Activated T-cell treated with anti-CD3 and anti-CD28 coated beads for 1 hour (primary cell): ENCODE results near the gene ESR1.

Experiments used
- DNase-seq: peaks from one replicate; pipeline ENCODE4 v3.0.0-alpha.2; 2020; ENCODE audit warnings: low read depth

The ESR1 gene

DNA sequence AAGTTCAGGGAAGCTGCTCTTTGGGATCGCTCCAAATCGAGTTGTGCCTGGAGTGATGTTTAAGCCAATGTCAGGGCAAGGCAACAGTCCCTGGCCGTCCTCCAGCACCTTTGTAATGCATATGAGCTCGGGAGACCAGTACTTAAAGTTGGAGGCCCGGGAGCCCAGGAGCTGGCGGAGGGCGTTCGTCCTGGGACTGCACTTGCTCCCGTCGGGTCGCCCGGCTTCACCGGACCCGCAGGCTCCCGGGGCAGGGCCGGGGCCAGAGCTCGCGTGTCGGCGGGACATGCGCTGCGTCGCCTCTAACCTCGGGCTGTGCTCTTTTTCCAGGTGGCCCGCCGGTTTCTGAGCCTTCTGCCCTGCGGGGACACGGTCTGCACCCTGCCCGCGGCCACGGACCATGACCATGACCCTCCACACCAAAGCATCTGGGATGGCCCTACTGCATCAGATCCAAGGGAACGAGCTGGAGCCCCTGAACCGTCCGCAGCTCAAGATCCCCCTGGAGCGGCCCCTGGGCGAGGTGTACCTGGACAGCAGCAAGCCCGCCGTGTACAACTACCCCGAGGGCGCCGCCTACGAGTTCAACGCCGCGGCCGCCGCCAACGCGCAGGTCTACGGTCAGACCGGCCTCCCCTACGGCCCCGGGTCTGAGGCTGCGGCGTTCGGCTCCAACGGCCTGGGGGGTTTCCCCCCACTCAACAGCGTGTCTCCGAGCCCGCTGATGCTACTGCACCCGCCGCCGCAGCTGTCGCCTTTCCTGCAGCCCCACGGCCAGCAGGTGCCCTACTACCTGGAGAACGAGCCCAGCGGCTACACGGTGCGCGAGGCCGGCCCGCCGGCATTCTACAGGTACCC is at the start of gene ESR1:
ESR1 (plus strand) TSS at position 170 of the 858 bp plus-strand sequence; CDS start at position 401, 231 bp downstream.
- no peak for DNase-seq

DNA sequence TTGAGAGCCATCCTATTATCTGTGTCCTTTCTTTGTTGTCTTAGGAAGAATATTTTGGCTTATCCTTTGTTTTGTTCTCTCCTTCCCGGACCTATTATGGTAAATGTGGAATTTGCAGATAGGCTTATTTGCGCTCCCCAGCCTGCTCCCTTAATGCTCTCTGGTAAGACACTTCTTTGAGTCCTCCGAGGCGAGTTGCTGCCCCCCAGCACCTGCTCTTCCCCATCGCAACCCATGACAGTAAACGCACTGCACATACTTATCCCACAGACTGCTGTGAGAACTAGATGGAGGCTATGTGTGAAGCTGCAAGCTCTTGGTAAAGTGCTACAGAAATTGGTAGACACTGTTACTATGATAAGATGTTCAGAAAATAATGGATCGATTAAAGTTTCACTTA is 47.0 kb upstream of the ESR1 start:
- no peak for DNase-seq

DNA sequence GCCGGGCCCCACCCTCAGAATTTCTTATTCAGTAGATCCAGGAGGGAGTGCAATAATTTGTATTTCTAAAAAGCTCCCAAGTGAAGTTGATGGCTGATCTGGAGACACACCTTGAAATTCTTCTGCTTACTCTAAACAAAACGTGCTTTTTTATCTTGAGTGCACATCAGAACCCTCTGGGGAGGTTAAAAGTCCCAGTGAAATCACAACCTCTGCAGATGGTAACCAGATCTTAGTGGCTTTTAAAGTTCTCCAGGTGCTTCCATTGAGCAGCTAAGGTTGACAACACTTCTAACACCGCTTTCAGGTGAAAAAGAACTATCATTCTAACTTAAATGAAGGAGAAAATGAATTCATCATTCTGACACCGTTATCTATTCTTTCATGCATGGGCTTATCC is 45.6 kb upstream of the ESR1 start:
- no peak for DNase-seq

DNA sequence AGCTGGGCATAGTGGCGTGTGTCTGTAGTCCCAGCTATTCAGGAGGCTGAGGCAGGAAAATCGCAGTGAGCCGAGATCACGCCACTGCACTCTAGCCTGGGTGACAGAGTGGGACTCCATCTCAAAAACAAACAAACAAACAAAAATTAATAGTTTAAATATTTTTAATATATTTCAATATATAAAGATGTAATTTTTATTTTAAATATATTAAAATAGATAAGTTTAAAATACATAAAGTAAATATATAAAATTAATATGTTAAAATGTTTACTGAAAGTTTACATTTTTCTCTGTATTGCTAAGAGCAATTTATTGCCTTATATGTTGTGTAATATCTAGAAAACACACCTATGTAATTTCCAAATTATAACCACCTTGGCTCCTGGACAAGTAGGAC is 44.7 kb upstream of the ESR1 start:
- DNase-seq = no peak

DNA sequence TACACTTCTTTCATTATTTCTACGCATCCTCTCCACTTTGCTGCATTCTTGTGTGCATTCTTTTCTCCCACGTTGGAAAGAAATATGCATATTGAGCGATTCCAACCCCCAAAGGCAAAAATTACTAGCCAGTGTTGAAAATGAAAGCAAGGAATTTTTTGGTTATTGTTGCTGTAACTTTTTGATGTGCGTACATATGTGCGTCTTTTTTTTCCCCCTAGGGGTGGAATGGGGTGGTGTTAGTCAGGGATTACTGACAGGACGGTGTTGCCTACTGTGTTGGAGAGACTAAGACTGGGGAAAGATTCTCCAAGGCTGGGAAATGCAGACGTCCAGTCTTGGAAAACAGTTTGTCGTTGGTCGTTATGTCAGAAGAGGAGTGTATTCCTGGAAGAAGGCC is 44.2 kb upstream of the ESR1 start:
- DNase-seq = no peak

DNA sequence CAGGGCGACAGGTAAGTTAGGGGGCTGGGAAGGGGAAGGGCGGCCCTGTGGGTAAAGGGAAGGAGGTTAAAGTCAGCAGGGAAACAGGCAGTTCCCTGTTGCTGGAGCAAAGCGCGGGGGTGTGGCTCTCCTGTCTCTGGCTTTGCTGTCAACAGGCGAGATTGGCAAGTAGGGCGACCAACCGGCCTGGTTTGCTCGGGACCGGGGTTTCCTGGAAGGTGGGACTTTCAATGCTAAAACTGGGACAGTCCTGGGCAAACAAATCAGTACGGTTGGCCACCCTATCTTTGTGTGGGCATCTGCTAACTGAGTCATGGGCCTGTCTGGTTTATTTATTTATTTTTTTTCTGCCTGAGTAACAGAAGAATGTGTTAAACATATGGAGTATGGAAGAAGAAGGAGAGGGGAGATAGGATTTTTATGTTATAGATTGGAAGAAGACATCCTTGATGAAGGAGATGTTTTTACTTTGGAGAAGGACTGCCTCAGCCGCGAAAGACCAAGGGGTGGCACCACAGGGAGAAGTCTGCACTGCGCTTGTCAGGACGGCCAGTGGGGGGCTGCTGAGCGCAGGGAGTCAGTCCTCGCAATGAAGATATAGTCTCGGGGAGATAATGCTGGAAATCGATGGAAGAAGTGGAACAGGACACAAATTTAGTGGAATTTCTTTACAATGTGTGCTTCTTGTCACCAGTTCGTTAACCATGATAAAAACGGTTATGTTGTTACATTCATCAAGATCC is 43.4 kb upstream of the ESR1 start:
- peak; percentile 14 for DNase-seq

DNA sequence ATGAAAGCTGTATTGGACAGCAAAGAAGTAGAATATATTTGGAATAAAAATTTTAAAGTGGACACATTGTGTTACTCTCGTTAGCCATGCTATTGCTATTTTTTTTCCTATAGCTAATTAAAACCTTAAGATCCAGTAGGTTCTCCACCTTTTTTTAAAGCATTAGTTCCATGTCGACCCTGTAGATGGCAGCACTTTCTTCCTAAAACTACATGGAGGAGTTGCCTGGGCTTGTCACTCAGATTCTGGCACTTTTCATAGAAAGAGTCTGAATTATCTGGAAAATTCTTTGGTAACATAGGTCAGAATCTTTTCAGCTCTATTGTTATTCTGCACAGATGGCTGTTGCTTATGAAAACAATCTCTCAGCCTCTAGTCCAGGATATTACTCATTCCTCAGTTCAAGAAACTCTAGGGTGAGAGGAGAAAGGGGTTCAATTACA is 42.0 kb upstream of the ESR1 start:
- DNase-seq = no peak

DNA sequence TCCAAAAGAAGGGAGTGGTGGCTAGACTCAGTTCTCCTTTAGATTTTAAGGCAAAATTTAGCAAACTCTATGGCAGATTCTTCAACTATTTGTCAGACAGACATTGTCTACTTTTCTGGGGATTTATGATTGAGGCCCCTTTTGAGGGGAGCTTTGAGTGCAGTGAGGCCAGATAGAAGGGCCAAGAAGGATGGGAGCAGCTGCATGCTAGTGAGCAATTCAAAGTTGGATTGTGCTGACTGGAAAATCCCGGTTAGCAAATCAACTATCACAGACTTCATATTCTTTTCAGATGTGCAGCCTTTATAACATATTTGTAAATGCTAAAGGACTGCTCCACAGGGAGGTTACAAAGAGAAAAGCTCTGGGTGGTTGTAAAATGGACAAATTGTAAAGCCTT is 35.0 kb upstream of the ESR1 start:
- no peak for DNase-seq

DNA sequence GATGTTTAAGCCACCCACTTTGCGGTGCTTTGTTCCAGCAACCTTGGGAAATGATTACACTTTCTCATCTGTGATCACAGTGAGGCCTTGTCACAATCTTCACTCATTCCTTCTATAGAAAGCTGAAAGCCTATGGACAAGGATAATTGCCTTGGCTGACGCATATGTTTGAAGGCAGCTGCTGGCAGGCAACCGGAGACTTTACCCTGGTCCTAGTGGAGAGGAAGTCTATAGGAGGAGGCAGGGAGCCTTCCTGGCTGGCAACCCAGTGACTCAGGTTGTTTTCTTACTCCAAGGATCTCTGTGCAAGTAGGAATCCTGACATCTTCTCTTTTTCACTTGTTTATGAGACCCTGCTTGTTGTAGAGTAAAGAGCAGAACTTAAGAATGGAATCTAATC is 34.1 kb upstream of the ESR1 start:
- no peak for DNase-seq

DNA sequence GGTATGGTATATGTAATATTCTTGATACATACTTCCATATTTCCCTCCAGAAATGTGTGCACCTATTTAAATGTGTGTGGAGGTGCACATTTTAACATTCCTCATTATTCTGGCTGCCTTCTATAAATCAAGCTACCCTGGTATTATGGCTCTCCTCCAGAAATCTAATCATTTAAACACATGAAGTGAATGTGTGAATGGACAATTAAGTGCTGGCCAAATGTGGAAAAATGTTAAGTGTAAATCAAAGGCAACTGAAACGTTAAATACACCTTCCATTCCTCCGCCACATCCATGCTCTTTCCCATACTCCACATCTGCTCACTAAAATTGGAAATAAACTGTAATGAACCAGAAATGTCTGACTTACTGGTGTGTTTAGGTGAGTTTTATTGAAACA is 24.9 kb upstream of the ESR1 start:
- no peak for DNase-seq

DNA sequence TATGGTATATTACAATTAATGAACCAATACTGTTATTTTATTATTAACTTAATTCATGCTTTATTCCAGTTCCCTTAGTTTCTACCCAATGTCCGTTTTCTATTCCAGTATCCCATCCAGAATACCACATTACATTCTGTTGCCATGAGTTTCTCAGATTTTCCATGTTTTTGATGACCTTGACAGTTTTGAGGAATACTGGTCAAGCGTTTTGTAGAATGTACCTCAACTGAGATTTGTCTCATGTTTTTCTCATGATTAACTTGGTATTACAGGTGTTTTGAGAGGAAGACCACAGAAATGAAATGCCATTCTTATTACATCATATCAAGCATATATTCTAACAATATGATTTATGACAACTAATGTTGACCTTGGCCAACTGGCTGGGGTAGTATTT is 23.8 kb upstream of the ESR1 start:
- no peak for DNase-seq

DNA sequence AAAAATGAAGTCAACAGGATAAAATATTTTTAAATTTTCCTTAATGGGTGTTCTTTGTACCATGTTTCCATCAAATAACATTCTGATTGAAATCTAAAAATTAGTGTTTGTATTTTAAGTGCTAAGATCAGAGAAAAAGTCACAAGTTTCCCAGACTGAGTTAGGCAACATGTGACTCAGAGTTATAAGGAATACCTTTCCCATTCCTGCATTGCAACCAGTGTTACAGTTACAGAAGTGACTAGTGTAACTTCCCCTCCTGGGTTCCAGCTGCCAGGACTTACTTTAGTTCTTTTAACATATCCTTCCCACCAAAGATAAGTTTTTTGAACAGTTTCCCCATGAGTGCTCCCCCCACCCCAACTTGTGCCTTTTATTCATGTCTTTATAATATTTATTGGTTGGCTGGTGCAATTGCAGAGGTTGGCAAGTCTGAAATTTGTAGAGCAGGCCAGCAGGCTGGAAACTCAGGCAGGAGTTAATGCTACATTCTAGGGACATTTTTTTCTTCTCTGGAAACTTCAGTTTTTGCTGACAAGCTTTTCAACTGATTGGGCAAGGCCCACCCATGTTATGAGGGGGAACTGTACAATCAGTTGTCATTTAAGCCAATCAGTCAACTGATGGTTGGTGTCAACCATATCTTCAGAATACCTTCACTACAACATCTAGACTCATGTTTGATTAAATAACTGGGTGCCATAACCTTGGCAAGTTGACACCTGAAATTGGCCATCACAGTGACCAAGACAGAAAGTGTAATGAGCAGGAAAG is 22.9 kb upstream of the ESR1 start:
- DNase-seq = no peak

DNA sequence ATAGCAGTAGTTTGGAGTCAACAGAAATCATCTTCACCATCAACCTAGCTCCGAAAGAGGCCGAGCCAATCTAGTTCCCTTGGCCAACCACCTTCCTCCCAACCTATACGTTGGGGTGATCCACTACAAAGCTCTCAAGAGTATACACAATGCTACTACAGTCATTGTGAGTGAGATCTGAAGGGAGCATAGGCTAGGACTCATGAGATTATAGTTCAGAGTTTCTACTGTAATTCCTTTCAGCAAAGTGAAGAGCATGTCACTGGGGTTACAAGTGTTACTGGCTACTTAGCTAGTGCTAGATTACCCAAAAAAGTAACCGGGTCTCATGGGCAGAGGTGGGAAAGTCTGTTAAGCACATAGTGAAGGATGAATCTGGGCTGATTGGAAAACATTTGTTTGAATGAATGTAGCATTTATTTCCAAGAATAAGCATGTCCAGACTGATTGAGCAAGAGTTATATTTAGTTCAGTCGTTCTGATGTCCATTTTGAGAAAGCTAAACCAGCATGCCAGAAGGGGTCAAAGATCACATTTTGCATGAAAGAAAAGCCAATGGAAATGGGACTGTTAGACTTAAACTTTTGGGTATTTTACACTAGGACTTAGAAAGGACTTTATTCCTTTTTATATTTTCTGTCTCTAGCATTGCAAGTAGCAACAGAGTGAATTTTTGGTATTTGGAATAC is 10.5 kb upstream of the ESR1 start:
- no peak for DNase-seq

DNA sequence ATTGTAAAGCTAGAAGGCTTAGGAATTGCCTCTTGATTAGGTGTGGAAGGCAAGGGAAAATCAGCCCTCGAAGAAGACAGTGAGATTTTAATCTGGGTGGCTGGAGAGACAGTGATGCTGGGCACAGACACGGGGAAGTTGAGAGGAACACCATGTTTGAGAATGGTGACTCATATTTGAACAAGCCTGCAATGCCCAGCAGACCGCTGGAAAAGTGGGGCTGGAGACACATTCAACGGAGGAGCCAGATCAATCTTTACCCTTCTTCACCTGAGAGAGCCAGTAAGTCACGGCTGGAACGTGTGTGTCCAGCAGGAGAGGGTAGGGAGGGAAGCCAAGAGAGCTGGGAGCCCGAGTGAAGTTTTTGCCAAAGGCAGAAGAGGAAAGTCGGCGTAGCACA is 3.7 kb upstream of the ESR1 start:
- DNase-seq = no peak

DNA sequence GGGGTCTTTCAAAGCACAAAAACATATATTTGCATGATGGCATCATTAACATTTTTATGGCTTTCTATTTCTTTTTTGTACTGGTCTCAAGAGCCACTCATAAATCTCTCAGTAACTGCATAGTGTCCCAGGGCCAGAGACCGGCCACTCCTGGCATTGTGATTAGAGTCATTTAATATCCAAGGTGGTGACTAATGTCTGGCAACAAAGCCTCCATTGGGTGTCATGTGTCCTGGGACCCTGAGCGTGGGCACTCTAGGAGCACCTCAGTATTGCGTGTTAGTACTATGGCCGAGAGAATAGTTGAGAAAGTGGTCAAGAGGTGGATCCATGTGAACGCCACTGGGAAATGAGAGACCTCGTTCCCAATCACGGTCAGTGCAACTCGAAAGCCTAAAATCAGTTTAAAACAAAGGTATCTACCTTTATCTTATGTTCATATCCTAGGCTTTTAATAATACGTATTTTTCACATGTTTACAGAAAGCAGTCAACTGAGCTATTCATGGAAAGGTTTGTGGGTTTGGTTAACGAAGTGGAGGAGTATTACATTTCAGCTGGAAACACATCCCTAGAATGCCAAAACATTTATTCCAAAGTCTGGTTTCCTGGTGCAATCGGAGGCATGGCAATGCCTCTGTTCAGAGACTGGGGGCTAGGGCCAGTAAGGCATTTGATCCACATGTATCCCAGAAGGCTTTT is 2.7 kb upstream of the ESR1 start:
- DNase-seq = no peak

DNA sequence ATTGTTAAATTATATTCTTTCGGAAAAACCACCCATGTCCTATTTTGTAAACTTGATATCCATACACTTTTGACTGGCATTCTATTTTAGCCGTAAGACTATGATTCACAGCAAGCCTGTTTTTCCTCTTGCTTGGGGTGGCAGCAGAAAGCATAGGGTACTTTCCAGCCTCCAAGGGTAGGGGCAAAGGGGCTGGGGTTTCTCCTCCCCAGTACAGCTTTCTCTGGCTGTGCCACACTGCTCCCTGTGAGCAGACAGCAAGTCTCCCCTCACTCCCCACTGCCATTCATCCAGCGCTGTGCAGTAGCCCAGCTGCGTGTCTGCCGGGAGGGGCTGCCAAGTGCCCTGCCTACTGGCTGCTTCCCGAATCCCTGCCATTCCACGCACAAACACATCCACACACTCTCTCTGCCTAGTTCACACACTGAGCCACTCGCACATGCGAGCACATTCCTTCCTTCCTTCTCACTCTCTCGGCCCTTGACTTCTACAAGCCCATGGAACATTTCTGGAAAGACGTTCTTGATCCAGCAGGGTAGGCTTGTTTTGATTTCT is 2.1 kb upstream of the ESR1 start:
- DNase-seq = no peak

DNA sequence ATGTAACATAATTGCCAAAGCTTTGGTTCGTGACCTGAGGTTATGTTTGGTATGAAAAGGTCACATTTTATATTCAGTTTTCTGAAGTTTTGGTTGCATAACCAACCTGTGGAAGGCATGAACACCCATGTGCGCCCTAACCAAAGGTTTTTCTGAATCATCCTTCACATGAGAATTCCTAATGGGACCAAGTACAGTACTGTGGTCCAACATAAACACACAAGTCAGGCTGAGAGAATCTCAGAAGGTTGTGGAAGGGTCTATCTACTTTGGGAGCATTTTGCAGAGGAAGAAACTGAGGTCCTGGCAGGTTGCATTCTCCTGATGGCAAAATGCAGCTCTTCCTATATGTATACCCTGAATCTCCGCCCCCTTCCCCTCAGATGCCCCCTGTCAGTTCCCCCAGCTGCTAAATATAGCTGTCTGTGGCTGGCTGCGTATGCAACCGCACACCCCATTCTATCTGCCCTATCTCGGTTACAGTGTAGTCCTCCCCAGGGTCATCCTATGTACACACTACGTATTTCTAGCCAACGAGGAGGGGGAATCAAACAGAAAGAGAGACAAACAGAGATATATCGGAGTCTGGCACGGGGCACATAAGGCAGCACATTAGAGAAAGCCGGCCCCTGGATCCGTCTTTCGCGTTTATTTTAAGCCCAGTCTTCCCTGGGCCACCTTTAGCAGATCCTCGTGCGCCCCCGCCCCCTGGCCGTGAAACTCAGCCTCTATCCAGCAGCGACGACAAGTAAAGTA is 547 bp upstream of the ESR1 start:
- DNase-seq = no peak

DNA sequence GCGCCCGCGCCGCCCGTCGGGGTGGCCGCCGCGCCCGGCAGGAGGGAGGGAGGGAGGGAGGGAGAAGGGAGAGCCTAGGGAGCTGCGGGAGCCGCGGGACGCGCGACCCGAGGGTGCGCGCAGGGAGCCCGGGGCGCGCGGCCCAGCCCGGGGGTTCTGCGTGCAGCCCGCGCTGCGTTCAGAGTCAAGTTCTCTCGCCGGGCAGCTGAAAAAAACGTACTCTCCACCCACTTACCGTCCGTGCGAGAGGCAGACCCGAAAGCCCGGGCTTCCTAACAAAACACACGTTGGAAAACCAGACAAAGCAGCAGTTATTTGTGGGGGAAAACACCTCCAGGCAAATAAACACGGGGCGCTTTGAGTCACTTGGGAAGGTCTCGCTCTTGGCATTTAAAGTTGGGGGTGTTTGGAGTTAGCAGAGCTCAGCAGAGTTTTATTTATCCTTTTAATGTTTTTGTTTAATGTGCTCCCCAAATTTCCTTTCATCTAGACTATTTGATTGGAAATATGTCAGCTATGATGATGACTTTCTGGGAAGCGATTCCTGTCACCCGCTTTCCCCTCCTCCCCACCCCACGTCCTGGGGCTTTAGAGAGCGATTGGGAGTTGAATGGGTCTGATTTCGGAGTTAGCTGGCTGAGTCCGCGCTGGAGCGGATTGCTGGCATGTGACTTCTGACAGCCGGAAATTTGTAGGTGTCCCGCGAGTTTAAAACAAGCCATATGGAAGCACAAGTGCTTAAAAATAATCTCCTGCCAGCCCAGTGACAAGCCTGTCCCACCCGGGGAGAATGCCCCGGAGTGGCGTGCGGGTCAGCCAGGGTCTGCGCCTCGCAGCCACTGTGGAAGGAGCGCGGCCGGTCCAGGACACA is 1.1 kb downstream of the ESR1 start:
- DNase-seq = no peak

DNA sequence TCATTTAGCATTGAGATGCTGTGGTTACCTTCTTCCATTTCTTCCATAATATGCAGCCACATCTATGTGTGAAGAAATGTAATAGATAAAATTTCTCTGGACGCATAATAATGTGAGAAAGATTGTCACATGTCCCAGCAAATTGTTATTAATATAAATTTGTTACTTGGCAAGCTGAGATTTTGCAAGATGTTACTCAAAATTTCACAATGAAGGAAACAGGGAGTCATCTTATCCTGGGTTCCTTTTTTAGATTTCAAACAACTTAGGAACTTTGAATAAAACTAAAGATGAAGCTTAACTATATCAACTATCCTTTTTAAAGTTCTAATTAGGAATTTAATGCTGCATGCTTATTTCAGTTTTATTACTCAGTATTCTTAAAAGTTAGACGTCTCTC is 3.6 kb downstream of the ESR1 start:
- DNase-seq = no peak
